ENCODE data around the gene GBF1. TPM values are rescaled to one million over a fixed set of nuclear protein-coding genes. Genes with fewer than 3 reads are reported as not detected.
"Not testable (repeated sequence)": the region's sequence is repeated elsewhere in the genome, so short reads cannot be mapped to it uniquely, and the experiment has no call there.

The GBF1 gene
- total RNA-seq, 1 donor from 2014 or later: 52.8 TPM

GRCh38 chr10:102267748-102268147 lies 22.4 kb downstream of the GBF1 start:
- DNase-seq (ENCODE audit: low spot score): no peak

GRCh38 chr10:102268375-102268888 lies 23.1 kb downstream of the GBF1 start:
- DNase-seq (ENCODE audit: low spot score): no peak

GRCh38 chr10:102269017-102269416 lies 23.7 kb downstream of the GBF1 start:
- no peak for DNase-seq (ENCODE audit: low spot score)

GRCh38 chr10:102274062-102274461 lies 28.7 kb downstream of the GBF1 start:
- no peak for DNase-seq (ENCODE audit: low spot score)

GRCh38 chr10:102275343-102275742 lies 30.0 kb downstream of the GBF1 start:
- DNase-seq (ENCODE audit: low spot score): no peak

- DNase-seq (ENCODE audit: low spot score): no peak
These were observed 33.8 kb downstream of the GBF1 start for GRCh38 chr10:102279104-102279503.

GRCh38 chr10:102280397-102281101 lies 35.2 kb downstream of the GBF1 start:
- no peak for DNase-seq (ENCODE audit: low spot score)

GRCh38 chr10:102281102-102281487 lies 35.8 kb downstream of the GBF1 start:
- no peak for DNase-seq (ENCODE audit: low spot score)

- DNase-seq (ENCODE audit: low spot score): no peak
These were observed 38.2 kb downstream of the GBF1 start for GRCh38 chr10:102283488-102283887.

GRCh38 chr10:102283890-102284289 lies 38.6 kb downstream of the GBF1 start:
- DNase-seq (ENCODE audit: low spot score): no peak

GRCh38 chr10:102284531-102284930 lies 39.2 kb downstream of the GBF1 start:
- no peak for DNase-seq (ENCODE audit: low spot score)

GRCh38 chr10:102285133-102285532 lies 39.8 kb downstream of the GBF1 start:
- DNase-seq (ENCODE audit: low spot score): no peak

GRCh38 chr10:102286216-102286615 lies 40.9 kb downstream of the GBF1 start:
- no peak for DNase-seq (ENCODE audit: low spot score)

GRCh38 chr10:102287538-102287937 lies 42.2 kb downstream of the GBF1 start:
- no peak for DNase-seq (ENCODE audit: low spot score)

- no peak for DNase-seq (ENCODE audit: low spot score)
These were observed 42.7 kb downstream of the GBF1 start for GRCh38 chr10:102287991-102288390.

GRCh38 chr10:102289356-102289755 lies 44.0 kb downstream of the GBF1 start:
- DNase-seq (ENCODE audit: low spot score): no peak

GRCh38 chr10:102289840-102290239 lies 44.5 kb downstream of the GBF1 start:
- DNase-seq (ENCODE audit: low spot score): no peak

- no peak for DNase-seq (ENCODE audit: low spot score)
These were observed 46.0 kb downstream of the GBF1 start for GRCh38 chr10:102291221-102291905.

- no peak for DNase-seq (ENCODE audit: low spot score)
These were observed 51.8 kb downstream of the GBF1 start for GRCh38 chr10:102297101-102297500.

- no peak for DNase-seq (ENCODE audit: low spot score)
These were observed 53.6 kb downstream of the GBF1 start for GRCh38 chr10:102298899-102299298.

- DNase-seq (ENCODE audit: low spot score): no peak
These were observed 54.5 kb downstream of the GBF1 start for GRCh38 chr10:102299873-102300272.

GRCh38 chr10:102300278-102300843 lies 55.0 kb downstream of the GBF1 start:
- no peak for DNase-seq (ENCODE audit: low spot score)

GRCh38 chr10:102300912-102301311 lies 55.6 kb downstream of the GBF1 start:
- DNase-seq (ENCODE audit: low spot score): not testable (repeated sequence)
